A549 (cell line): ENCODE data around the gene PHOSPHO2.

Experiments used
- CHD2 ChIP-seq: fragments of 150-350 bp; IDR thresholded peaks from 2 replicates; pipeline ENCODE4 v1.6.1; 2014; ENCODE audit warnings: low read length; ENCODE audit not compliant: partially characterized antibody
- CHD4 ChIP-seq: fragments of 200-600 bp; sonication (generic); IDR thresholded peaks from 2 replicates; pipeline ENCODE4 v1.6.1; 2016; ENCODE audit warnings: antibody characterized with exemption, mild to moderate bottlenecking, borderline replicate concordance
- EP300 ChIP-seq, 2 experiments: fragments of >200 bp; sonication (Bioruptor Twin); formaldehyde crosslinking; IDR thresholded peaks; 2 replicates in 1 of 2; 3 replicates in 1 of 2; pipeline ENCODE4 v1.6.1; 2016 to 2017
- JUN ChIP-seq, 2 experiments: fragments of >200 bp; sonication (Bioruptor Twin); formaldehyde crosslinking; IDR thresholded peaks; 2 replicates in 1 of 2; 3 replicates in 1 of 2; pipeline ENCODE4 v1.6.1; 2016 to 2017
- MYC ChIP-seq: IDR thresholded peaks from 2 replicates; pipeline ENCODE4 v1.6.1; 2012; ENCODE audit warnings: mild to moderate bottlenecking, inconsistent platforms, low read length, improper control_type of control experiment, borderline replicate concordance
- POLR2A ChIP-seq: IDR thresholded peaks from 2 replicates; pipeline ENCODE4 v1.6.1; 2012; ENCODE audit warnings: mild to moderate bottlenecking, low read length
- RAD21 ChIP-seq, 2 experiments: fragments of >200 bp in 1 of 2; sonication (Bioruptor Twin) in 1 of 2; formaldehyde crosslinking in 1 of 2; IDR thresholded peaks in 1 of 2; conservative IDR thresholded peaks in 1 of 2; 2 replicates in 1 of 2; 3 replicates in 1 of 2; pipeline ENCODE4 v1.6.1; 2012 to 2018; ENCODE audit warnings: inconsistent platforms in 1 of 2
- RNF2 ChIP-seq: fragments of 200-600 bp; sonication (generic); IDR thresholded peaks from 2 replicates; pipeline ENCODE4 v1.6.1; 2016; ENCODE audit warnings: low read depth, mild to moderate bottlenecking, antibody characterized with exemption, moderate library complexity, borderline replicate concordance
- SREBF2 ChIP-seq: fragments of 450-650 bp; IDR thresholded peaks from 2 replicates; pipeline ENCODE4 v1.6.1; 2014; ENCODE audit warnings: mild to moderate bottlenecking, moderate library complexity
- TF ChIP-seq, protein P1 (sequence below): fragments of >200 bp; sonication (Bioruptor Twin); formaldehyde crosslinking; IDR thresholded peaks from 3 replicates; pipeline ENCODE4 v1.5.1; 2016
- TF ChIP-seq, protein P2 (sequence below): IDR thresholded peaks from 2 replicates; pipeline ENCODE4 v1.6.1; 2012
- TF ChIP-seq, protein P3 (sequence below): IDR thresholded peaks from 2 replicates; pipeline ENCODE4 v1.6.1; 2012
- TF ChIP-seq, protein P4 (sequence below): fragments of 200-600 bp; sonication (generic); IDR thresholded peaks from 2 replicates; pipeline ENCODE4 v1.6.1; 2016; ENCODE audit warnings: antibody characterized with exemption, mild to moderate bottlenecking, moderate library complexity
- TF ChIP-seq, protein P5 (sequence below): IDR thresholded peaks from 2 replicates; pipeline ENCODE4 v1.6.1; 2012; ENCODE audit warnings: low read depth, borderline replicate concordance

DNA sequence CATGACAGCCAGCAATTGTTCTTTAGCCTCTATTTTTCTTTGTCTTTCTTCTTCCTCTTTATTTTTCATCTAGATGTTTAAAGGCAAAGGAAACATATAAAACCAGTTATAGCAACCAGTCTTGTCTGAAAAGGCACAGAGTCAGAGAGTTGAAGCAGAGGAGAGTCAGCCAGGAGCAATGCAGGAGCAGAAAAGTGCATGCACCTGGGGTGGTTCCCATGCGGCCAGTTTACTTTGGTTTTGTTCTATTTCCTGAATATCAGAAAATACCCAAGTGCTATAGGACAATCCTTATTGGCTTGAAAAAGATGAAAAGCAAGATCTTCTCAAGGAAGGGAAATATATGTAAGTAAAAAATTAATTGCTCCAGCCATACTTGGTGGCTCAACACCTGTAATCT, 45.0 kb upstream of the PHOSPHO2 start:
- TF ChIP-seq, protein P1, sequence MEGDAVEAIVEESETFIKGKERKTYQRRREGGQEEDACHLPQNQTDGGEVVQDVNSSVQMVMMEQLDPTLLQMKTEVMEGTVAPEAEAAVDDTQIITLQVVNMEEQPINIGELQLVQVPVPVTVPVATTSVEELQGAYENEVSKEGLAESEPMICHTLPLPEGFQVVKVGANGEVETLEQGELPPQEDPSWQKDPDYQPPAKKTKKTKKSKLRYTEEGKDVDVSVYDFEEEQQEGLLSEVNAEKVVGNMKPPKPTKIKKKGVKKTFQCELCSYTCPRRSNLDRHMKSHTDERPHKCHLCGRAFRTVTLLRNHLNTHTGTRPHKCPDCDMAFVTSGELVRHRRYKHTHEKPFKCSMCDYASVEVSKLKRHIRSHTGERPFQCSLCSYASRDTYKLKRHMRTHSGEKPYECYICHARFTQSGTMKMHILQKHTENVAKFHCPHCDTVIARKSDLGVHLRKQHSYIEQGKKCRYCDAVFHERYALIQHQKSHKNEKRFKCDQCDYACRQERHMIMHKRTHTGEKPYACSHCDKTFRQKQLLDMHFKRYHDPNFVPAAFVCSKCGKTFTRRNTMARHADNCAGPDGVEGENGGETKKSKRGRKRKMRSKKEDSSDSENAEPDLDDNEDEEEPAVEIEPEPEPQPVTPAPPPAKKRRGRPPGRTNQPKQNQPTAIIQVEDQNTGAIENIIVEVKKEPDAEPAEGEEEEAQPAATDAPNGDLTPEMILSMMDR: no peak
- TF ChIP-seq, protein P2, sequence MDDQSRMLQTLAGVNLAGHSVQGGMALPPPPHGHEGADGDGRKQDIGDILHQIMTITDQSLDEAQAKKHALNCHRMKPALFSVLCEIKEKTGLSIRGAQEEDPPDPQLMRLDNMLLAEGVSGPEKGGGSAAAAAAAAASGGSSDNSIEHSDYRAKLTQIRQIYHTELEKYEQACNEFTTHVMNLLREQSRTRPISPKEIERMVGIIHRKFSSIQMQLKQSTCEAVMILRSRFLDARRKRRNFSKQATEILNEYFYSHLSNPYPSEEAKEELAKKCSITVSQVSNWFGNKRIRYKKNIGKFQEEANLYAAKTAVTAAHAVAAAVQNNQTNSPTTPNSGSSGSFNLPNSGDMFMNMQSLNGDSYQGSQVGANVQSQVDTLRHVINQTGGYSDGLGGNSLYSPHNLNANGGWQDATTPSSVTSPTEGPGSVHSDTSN: no peak
- TF ChIP-seq, protein P3, sequence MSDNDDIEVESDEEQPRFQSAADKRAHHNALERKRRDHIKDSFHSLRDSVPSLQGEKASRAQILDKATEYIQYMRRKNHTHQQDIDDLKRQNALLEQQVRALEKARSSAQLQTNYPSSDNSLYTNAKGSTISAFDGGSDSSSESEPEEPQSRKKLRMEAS: no peak
- TF ChIP-seq RNF2 (no peak), EP300 (IDR thresholded peaks at IDR 0.05) (no peak), RAD21 (conservative IDR thresholded peaks at IDR 0.05 in 1 of 2, IDR thresholded peaks at IDR 0.05 in 1 of 2) (no peak), POLR2A (no peak), CHD2 (no peak), SREBF2 (no peak), JUN (IDR thresholded peaks at IDR 0.05) (no peak), MYC (no peak), CHD4 (no peak)
- TF ChIP-seq, protein P4, sequence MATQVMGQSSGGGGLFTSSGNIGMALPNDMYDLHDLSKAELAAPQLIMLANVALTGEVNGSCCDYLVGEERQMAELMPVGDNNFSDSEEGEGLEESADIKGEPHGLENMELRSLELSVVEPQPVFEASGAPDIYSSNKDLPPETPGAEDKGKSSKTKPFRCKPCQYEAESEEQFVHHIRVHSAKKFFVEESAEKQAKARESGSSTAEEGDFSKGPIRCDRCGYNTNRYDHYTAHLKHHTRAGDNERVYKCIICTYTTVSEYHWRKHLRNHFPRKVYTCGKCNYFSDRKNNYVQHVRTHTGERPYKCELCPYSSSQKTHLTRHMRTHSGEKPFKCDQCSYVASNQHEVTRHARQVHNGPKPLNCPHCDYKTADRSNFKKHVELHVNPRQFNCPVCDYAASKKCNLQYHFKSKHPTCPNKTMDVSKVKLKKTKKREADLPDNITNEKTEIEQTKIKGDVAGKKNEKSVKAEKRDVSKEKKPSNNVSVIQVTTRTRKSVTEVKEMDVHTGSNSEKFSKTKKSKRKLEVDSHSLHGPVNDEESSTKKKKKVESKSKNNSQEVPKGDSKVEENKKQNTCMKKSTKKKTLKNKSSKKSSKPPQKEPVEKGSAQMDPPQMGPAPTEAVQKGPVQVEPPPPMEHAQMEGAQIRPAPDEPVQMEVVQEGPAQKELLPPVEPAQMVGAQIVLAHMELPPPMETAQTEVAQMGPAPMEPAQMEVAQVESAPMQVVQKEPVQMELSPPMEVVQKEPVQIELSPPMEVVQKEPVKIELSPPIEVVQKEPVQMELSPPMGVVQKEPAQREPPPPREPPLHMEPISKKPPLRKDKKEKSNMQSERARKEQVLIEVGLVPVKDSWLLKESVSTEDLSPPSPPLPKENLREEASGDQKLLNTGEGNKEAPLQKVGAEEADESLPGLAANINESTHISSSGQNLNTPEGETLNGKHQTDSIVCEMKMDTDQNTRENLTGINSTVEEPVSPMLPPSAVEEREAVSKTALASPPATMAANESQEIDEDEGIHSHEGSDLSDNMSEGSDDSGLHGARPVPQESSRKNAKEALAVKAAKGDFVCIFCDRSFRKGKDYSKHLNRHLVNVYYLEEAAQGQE: no peak
- TF ChIP-seq, protein P5, sequence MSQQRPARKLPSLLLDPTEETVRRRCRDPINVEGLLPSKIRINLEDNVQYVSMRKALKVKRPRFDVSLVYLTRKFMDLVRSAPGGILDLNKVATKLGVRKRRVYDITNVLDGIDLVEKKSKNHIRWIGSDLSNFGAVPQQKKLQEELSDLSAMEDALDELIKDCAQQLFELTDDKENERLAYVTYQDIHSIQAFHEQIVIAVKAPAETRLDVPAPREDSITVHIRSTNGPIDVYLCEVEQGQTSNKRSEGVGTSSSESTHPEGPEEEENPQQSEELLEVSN: no peak
